SK-N-SH (cell line): ENCODE results near the gene SCD5. TPM values are rescaled to one million over a fixed set of nuclear protein-coding genes. Genes with fewer than 3 reads are reported as not detected.

ENCODE experiments used
- CTCF ChIA-PET: fragments of 300-600, 350-600 bp; formaldehyde crosslinking; extraction: SDS; loops from one replicate; lab custom pipeline; 2021; lab: Yijun Ruan, JAX
- POLR2A ChIA-PET: fragments of 350-600 bp; sonication (Branson Sonifier 250); formaldehyde crosslinking; extraction: SDS; loops from one replicate; lab custom pipeline; 2020; ENCODE audit warnings: antibody characterized with exemption, inconsistent platforms; lab: Yijun Ruan, JAX
- DNase-seq: peaks from one replicate; pipeline ENCODE4 v3.0.0; 2012
- H2AFZ ChIP-seq: fragments of 200-600 bp; sonication (generic); 2 replicates; pipeline ENCODE4 v1.8.1; 2016; ENCODE audit warnings: antibody characterized with exemption, mild to moderate bottlenecking, low read depth
- H3F3A ChIP-seq: fragments of 200-600 bp; sonication (generic); replicated peaks from 2 replicates; pipeline ENCODE3; 2016; ENCODE audit warnings: antibody characterized with exemption, mild to moderate bottlenecking; ENCODE audit not compliant: insufficient read depth
- H3K27ac ChIP-seq, 2 experiments: fragments of 200-500 bp in 1 of 2; fragments of 200-600 bp in 1 of 2; sonication (Bioruptor generic) in 1 of 2; sonication (generic), shearing (Covaris generic) in 1 of 2; 2 replicates each; pipeline versions ENCODE4 v1.5.1 to v1.6.1; 2014 to 2016; ENCODE audit warnings: low read depth in 2 of 2, inconsistent platforms in 1 of 2, low read length in 1 of 2, mild to moderate bottlenecking in 1 of 2, mixed read lengths in 1 of 2
- H3K27me3 ChIP-seq: fragments of 200-600 bp; sonication (generic), shearing (Covaris generic); 2 replicates; pipeline ENCODE4 v1.6.1; 2016; ENCODE audit warnings: mixed run types; ENCODE audit not compliant: insufficient read depth
- H3K36me3 ChIP-seq, 2 experiments: fragments of 200-500 bp in 1 of 2; fragments of 200-600 bp in 1 of 2; sonication (Bioruptor generic) in 1 of 2; sonication (generic) in 1 of 2; replicated peaks in 1 of 2; 2 replicates each; pipeline versions ENCODE3 to v1.5.1; 2014 to 2016; ENCODE audit warnings: low read length in 1 of 2, mild to moderate bottlenecking in 1 of 2; ENCODE audit not compliant: insufficient read depth in 2 of 2, control insufficient read depth in 1 of 2
- H3K4me1 ChIP-seq, 2 experiments: fragments of 200-500 bp in 1 of 2; fragments of 200-600 bp in 1 of 2; sonication (Bioruptor generic) in 1 of 2; sonication (generic), shearing (Covaris generic) in 1 of 2; 2 replicates each; pipeline versions ENCODE4 v1.5.1 to v1.6.1; 2014 to 2016; ENCODE audit warnings: low read depth in 1 of 2, low read length in 1 of 2, mixed run types in 1 of 2; ENCODE audit not compliant: insufficient read depth in 2 of 2, control insufficient read depth in 1 of 2
- H3K4me2 ChIP-seq: fragments of 200-600 bp; sonication (generic), shearing (Covaris generic); 2 replicates; pipeline ENCODE4 v1.6.1; 2017; ENCODE audit warnings: mixed run types
- H3K4me3 ChIP-seq, 2 experiments: fragments of 200-500 bp in 1 of 2; fragments of 200-600 bp in 1 of 2; sonication (Bioruptor generic) in 1 of 2; sonication (generic), shearing (Covaris generic) in 1 of 2; 2 replicates each; pipeline versions ENCODE4 v1.5.1 to v1.8.1; 2014 to 2016; ENCODE audit warnings: low read depth in 2 of 2, inconsistent platforms in 1 of 2, low read length in 1 of 2, mild to moderate bottlenecking in 1 of 2, mixed read lengths in 1 of 2, moderate library complexity in 1 of 2
- H3K79me2 ChIP-seq: fragments of 200-600 bp; sonication (generic); 2 replicates; pipeline ENCODE4 v1.8.1; 2017; ENCODE audit warnings: mild to moderate bottlenecking; ENCODE audit not compliant: insufficient read depth
- H3K9ac ChIP-seq: fragments of 200-600 bp; sonication (generic); 2 replicates; pipeline ENCODE4 v1.6.1; 2017; ENCODE audit warnings: mixed run types
- H3K9me2 ChIP-seq: fragments of 200-600 bp; sonication (generic); 2 replicates; pipeline ENCODE4 v1.6.1; 2017; ENCODE audit warnings: mixed run types
- H3K9me3 ChIP-seq: fragments of 200-600 bp; sonication (generic); 2 replicates; pipeline ENCODE4 v1.6.1; 2017; ENCODE audit warnings: mixed run types, mild to moderate bottlenecking, moderate library complexity
- H4K20me1 ChIP-seq: fragments of 200-600 bp; sonication (generic); 2 replicates; pipeline ENCODE4 v1.6.1; 2017; ENCODE audit warnings: mild to moderate bottlenecking, mixed run types; ENCODE audit not compliant: insufficient read depth
- EP300 ChIP-seq, 2 experiments: IDR thresholded peaks; 2 replicates each; pipeline versions ENCODE4 v1.4.0 to v1.6.1; 2012; ENCODE audit warnings: borderline replicate concordance in 1 of 2, low read depth in 1 of 2, low read length in 1 of 2
- FOSL2 ChIP-seq: IDR thresholded peaks from 2 replicates; pipeline ENCODE4 v1.4.0; 2012; ENCODE audit warnings: low read depth, mild to moderate bottlenecking, moderate library complexity, borderline replicate concordance
- GABPA ChIP-seq: IDR thresholded peaks from 2 replicates; pipeline ENCODE4 v1.4.0; 2012; ENCODE audit warnings: low read depth, mild to moderate bottlenecking
- GATA2 ChIP-seq: sonication (generic); formaldehyde crosslinking; IDR thresholded peaks from 2 replicates; pipeline ENCODE4 v1.5.0; 2020; ENCODE audit warnings: mild to moderate bottlenecking, missing genetic modification reagents
- MAX ChIP-seq: IDR thresholded peaks from 2 replicates; pipeline ENCODE4 v1.4.0; 2012; ENCODE audit warnings: low read depth
- MXI1 ChIP-seq: IDR thresholded peaks from 2 replicates; pipeline ENCODE4 v1.6.1; 2012; ENCODE audit warnings: mild to moderate bottlenecking, low read depth, low read length, improper control_type of control experiment
- NFIC ChIP-seq: IDR thresholded peaks from 2 replicates; pipeline ENCODE4 v1.4.0; 2012; ENCODE audit warnings: borderline replicate concordance
- NRF1 ChIP-seq: IDR thresholded peaks from 2 replicates; pipeline ENCODE4 v1.6.1; 2012; ENCODE audit warnings: low read depth, mild to moderate bottlenecking, low read length
- RAD21 ChIP-seq: IDR thresholded peaks from 2 replicates; pipeline ENCODE4 v1.6.1; 2012; ENCODE audit warnings: mild to moderate bottlenecking, low read length
- RCOR1 ChIP-seq: fragments of 150-350 bp; IDR thresholded peaks from 2 replicates; pipeline ENCODE4 v1.6.1; 2017; ENCODE audit warnings: antibody characterized with exemption, low read length
- REST ChIP-seq: IDR thresholded peaks from 2 replicates; pipeline ENCODE4 v1.6.1; 2012; ENCODE audit warnings: mild to moderate bottlenecking, low read depth, low read length, moderate library complexity
- SIN3A ChIP-seq: IDR thresholded peaks from 2 replicates; pipeline ENCODE4 v1.6.1; 2012; ENCODE audit warnings: low read depth, mild to moderate bottlenecking, low read length, moderate library complexity, borderline replicate concordance
- TCF12 ChIP-seq: IDR thresholded peaks from 2 replicates; pipeline ENCODE4 v1.4.0; 2012
- YY1 ChIP-seq: IDR thresholded peaks from 2 replicates; pipeline ENCODE4 v1.4.0; 2012; ENCODE audit warnings: low read depth, mild to moderate bottlenecking
- polyA plus RNA-seq, 3 experiments: library from polyadenylated mRNA; depleted of rRNA; stranded (reverse); fragments of >200 nt; gene quantifications; 2 replicates each; pipeline ENCODE4 v1.2.3, GENCODE V29; 2012
- TF ChIP-seq, protein P1 (sequence below): IDR thresholded peaks from 2 replicates; pipeline ENCODE4 v1.4.0; 2012; ENCODE audit warnings: low read depth, borderline replicate concordance
- TF ChIP-seq, protein P2 (sequence below): fragments of 150-350 bp; IDR thresholded peaks from 2 replicates; pipeline ENCODE4 v1.6.1; 2017; ENCODE audit warnings: antibody characterized with exemption, low read length, low read depth, borderline replicate concordance
- TF ChIP-seq, protein P3 (sequence below): fragments of 200-600 bp; sonication (generic); IDR thresholded peaks from 2 replicates; pipeline ENCODE4 v1.6.1; 2017; ENCODE audit warnings: antibody characterized with exemption, mild to moderate bottlenecking, moderate library complexity
- TF ChIP-seq, protein P4 (sequence below): IDR thresholded peaks from 2 replicates; pipeline ENCODE4 v1.4.0; 2012; ENCODE audit warnings: low read depth, borderline replicate concordance

The SCD5 gene
- polyA plus RNA-seq, 1 of the 3 experiments (the other 2 are of a cell fraction), result 23.7 TPM

DNA sequence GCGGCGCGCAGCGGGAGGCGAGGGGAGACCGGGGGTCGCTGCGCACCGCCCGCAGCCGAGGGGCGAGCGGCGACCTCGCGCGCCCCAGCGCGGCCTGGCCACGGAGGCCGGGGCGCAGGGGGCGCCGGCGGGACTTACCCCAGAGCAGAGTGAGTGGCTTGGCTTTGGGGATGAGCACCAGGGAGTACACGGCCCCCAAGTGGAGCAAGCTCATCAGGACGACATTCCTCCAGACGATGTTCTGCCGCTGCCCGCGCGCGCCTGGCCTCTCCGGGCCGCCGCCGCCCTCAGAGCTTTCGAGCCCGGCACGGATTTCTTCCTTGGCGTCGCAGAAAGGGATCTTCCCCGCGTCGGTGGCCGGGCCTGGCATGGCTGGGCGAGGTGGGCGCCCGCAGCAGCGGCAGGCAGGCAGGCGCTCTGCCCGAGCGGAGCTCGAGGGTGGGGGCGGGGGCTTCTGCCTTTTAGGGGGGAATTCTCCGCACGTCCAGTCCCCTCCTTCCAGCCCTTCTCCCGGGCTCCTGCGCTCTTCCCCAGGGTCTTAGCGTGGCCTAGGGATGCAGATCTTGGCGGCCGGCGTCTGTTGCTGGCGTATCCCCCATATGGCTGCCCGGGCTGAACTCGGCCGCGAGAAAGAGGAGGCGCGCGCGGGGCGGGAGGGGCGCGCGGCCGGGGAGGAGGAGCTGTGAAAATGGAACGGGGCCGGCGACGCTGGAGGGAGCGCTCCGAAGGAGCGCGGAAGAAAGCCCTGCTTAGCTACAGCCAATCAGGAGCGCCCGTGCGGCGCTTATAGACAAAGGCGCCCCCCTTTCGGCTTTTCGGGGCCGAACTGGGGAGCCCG is at the start of gene SCD5 (continued):
- TF ChIP-seq SIN3A, result peak; percentile 13; the same call in 1 of the 2 replicates
- TF ChIP-seq MAX, result peak; percentile 56; the same call in 1 of the 2 replicates
- TF ChIP-seq TCF12, result no peak
- no peak for TF ChIP-seq RCOR1
- TF ChIP-seq YY1, result peak; percentile 21; the same call in 1 of the 2 replicates
- TF ChIP-seq, protein P1, sequence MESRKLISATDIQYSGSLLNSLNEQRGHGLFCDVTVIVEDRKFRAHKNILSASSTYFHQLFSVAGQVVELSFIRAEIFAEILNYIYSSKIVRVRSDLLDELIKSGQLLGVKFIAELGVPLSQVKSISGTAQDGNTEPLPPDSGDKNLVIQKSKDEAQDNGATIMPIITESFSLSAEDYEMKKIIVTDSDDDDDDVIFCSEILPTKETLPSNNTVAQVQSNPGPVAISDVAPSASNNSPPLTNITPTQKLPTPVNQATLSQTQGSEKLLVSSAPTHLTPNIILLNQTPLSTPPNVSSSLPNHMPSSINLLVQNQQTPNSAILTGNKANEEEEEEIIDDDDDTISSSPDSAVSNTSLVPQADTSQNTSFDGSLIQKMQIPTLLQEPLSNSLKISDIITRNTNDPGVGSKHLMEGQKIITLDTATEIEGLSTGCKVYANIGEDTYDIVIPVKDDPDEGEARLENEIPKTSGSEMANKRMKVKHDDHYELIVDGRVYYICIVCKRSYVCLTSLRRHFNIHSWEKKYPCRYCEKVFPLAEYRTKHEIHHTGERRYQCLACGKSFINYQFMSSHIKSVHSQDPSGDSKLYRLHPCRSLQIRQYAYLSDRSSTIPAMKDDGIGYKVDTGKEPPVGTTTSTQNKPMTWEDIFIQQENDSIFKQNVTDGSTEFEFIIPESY, result no peak
- TF ChIP-seq, protein P2, sequence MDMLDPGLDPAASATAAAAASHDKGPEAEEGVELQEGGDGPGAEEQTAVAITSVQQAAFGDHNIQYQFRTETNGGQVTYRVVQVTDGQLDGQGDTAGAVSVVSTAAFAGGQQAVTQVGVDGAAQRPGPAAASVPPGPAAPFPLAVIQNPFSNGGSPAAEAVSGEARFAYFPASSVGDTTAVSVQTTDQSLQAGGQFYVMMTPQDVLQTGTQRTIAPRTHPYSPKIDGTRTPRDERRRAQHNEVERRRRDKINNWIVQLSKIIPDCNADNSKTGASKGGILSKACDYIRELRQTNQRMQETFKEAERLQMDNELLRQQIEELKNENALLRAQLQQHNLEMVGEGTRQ, result no peak
- no peak for TF ChIP-seq GATA2 (CRISPR knock-in tag)
- no peak for TF ChIP-seq NFIC

- H3K9me3 ChIP-seq, result no peaks in the 10 kb centered on the region
- H3K27me3 ChIP-seq, result no peaks in the 10 kb centered on the region
- H3K79me2 ChIP-seq, result peaks cover 43% of the 10 kb centered on the region; the same call in 1 of the 2 replicates
- no peak overlapping the region for H3K4me2 ChIP-seq
- no peak overlapping the region for H3K27ac ChIP-seq
- H3K36me3 ChIP-seq, result peaks cover 67 to 81% of the 10 kb centered on the region in 2 experiments
- no peak overlapping the region for H2AFZ ChIP-seq
- ChIA-PET POLR2A (no interaction called here), CTCF (interaction anchor here (1.1 to 2.6 kb wide), 4 partner anchors 10 to 121 kb away, joined by 3 to 24 read pairs (median 4); no protein-coding TSS in a partner anchor)
- no peak overlapping the region for H3K9ac ChIP-seq
- peaks cover 46% of the 10 kb centered on the region for H3F3A ChIP-seq
- peaks cover 16% of the 10 kb centered on the region; the same call in 1 of the 2 replicates for H4K20me1 ChIP-seq
- H3K4me3 ChIP-seq, result no peak overlapping the region
- no peaks in the 10 kb centered on the region for H3K9me2 ChIP-seq
- no peaks in the 10 kb centered on the region for H3K4me1 ChIP-seq
- DNase-seq, result peak; percentile 20
- TF ChIP-seq MXI1 (no peak), REST (no peak), FOSL2 (no peak), GABPA (no peak), RAD21 (0 out of 2 replicates have a peak, but pooled peaks have one; percentile 11), EP300 (IDR thresholded peaks at IDR 0.05; ENCODE audit: borderline replicate concordance in 1 of 2, low read depth in 1 of 2, low read length in 1 of 2) (no peak), NRF1 (no peak)
- TF ChIP-seq, protein P1, result no peak
- TF ChIP-seq, protein P3, sequence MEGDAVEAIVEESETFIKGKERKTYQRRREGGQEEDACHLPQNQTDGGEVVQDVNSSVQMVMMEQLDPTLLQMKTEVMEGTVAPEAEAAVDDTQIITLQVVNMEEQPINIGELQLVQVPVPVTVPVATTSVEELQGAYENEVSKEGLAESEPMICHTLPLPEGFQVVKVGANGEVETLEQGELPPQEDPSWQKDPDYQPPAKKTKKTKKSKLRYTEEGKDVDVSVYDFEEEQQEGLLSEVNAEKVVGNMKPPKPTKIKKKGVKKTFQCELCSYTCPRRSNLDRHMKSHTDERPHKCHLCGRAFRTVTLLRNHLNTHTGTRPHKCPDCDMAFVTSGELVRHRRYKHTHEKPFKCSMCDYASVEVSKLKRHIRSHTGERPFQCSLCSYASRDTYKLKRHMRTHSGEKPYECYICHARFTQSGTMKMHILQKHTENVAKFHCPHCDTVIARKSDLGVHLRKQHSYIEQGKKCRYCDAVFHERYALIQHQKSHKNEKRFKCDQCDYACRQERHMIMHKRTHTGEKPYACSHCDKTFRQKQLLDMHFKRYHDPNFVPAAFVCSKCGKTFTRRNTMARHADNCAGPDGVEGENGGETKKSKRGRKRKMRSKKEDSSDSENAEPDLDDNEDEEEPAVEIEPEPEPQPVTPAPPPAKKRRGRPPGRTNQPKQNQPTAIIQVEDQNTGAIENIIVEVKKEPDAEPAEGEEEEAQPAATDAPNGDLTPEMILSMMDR, result peak; percentile 58
- TF ChIP-seq, protein P4, sequence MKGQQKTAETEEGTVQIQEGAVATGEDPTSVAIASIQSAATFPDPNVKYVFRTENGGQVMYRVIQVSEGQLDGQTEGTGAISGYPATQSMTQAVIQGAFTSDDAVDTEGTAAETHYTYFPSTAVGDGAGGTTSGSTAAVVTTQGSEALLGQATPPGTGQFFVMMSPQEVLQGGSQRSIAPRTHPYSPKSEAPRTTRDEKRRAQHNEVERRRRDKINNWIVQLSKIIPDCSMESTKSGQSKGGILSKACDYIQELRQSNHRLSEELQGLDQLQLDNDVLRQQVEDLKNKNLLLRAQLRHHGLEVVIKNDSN, result no peak
These were observed 44.0 kb upstream of the SCD5 start for GRCh38 chr4:82842593-82842992.
